ENCODE data around the gene NPC1L1.

The NPC1L1 gene

DNA sequence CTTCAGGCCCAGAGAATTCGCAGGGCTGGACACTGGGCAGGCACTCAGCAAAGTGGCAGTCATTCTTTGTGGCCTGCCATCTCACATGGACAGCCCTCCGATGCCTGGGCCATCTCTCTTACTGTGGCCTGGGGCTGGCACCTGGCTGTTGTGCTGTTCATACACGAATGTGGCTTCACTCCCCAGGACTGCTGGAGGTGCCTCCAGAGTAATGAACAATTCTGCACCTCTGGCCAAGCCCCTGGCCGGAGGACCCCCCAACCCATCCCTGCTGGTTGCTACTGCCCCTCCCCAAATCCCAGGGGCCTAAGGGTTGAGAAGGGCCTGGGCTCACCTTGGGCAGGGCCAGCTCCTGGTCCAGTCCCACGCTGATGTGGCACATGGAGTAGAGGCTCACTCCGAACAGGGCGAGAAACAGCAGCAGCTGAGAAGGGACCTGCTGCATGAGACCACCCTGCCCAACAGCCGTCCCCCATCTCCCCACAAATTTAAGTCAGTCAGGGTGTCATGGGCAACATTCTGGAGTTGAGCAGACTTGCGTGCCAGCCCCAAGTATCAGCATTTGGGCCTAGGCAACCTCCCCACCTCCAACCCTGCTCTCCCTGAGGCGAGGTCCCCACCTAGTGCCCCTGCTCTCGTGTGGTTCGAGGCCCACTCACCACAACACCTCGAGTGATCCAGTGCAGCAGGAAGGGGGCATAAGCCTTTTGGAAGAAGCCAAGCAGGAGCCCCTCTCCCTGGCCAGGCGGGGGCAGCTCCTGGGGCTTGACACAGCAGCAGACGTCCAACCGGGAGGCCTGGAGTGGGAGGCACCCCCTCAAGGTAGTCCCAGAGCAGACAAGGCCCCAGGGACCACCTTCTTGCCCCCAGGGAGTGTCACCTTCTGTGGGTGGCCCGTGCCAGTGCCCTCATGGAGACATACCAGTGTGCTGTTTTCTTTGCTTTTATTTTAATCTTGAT, 9.4 kb downstream of the NPC1L1 start:
- peaks cover 9% of the 10 kb centered on the region for H3K4me1 ChIP-seq (ENCODE audit: control insufficient read depth, insufficient read depth, low read depth, low read length)
- H3K18ac ChIP-seq (ENCODE audit: low read depth in 1 of 2, low read length in 2 of 2), result peak overlapping the region in 1 of 2 experiments; percentile 21
- no peak overlapping the region for H2AFZ ChIP-seq (ENCODE audit: low read depth, low read length)
- peaks cover 6% of the 10 kb centered on the region for H3K9me3 ChIP-seq (ENCODE audit: control insufficient read depth, low read length)
- H3K14ac ChIP-seq (ENCODE audit: low read length in 2 of 2), result no peak overlapping the region
- H2BK12ac ChIP-seq (ENCODE audit: low read length in 2 of 2), result peak overlapping the region in 1 of 2 experiments; percentile 42
- 88% methylated on average over 16 of the region's 17 CpGs for WGBS
- H2BK5ac ChIP-seq (ENCODE audit: low read depth, low read length, poor library complexity, severe bottlenecking), result no peak overlapping the region
- no peak overlapping the region for H3K23ac ChIP-seq (ENCODE audit: low read length in 2 of 2)
- no peak overlapping the region for H3K4me3 ChIP-seq (ENCODE audit: insufficient read depth in 1 of 2, low read depth in 1 of 2, low read length in 2 of 2)
- no peak overlapping the region for H3K4ac ChIP-seq (ENCODE audit: low read depth in 1 of 2, low read length in 2 of 2)
- H2BK120ac ChIP-seq (ENCODE audit: low read depth, low read length), result no peak overlapping the region
- no peak overlapping the region for H3K9ac ChIP-seq (ENCODE audit: low read length)
- H3K79me1 ChIP-seq (replicated peaks; ENCODE audit: low read length, poor library complexity, severe bottlenecking), result no peaks in the 10 kb centered on the region
- no peak overlapping the region for H2BK15ac ChIP-seq (ENCODE audit: low read depth, poor library complexity, severe bottlenecking)
- H3K36me3 ChIP-seq (ENCODE audit: control insufficient read depth in 1 of 2, insufficient read depth in 2 of 2, low read depth in 1 of 2, low read length in 2 of 2), result peaks cover 0 to 5% of the 10 kb centered on the region in 2 experiments
- H3K27me3 ChIP-seq (ENCODE audit: control insufficient read depth in 1 of 2, insufficient read depth in 1 of 2, low read length in 2 of 2), result no peaks in the 10 kb centered on the region
- H4K8ac ChIP-seq (ENCODE audit: low read length), result no peak overlapping the region
- no peak overlapping the region for H3K4me2 ChIP-seq (ENCODE audit: low read length, poor library complexity, severe bottlenecking)
- no peak for DNase-seq
- H2AK5ac ChIP-seq (ENCODE audit: low read length, severe bottlenecking), result no peak overlapping the region
- no peak overlapping the region for H3K27ac ChIP-seq (ENCODE audit: low read length, poor library complexity, severe bottlenecking)
- peak overlapping the region; percentile 61 for H4K91ac ChIP-seq (ENCODE audit: low read length)

DNA sequence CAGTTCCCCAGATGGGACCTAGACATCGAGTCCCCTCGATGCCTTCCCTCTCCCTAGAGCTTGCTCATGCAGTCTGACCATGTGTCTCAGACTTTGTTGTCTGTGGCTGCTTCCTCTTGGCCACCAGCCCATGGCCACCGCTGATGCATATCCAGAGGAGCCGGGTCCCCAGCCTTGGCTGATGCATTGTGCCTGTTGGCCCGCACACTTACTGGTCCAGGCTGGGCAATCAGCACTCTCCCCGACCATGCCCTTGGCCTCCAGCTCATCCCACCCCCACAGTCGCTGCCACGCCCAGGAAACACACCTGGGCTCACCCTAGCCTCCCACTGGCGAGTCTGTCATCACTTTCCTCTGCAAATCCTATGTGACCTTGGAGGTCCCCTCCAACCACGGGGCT, 10.1 kb downstream of the NPC1L1 start:
- Histone ChIP-seq H2BK5ac (ENCODE audit: low read depth, low read length, poor library complexity, severe bottlenecking) (no peak overlapping the region), H3K9ac (ENCODE audit: low read length) (no peak overlapping the region), H3K4me1 (ENCODE audit: control insufficient read depth, insufficient read depth, low read depth, low read length) (peaks cover 9% of the 10 kb centered on the region), H3K27ac (ENCODE audit: low read length, poor library complexity, severe bottlenecking) (no peak overlapping the region), H3K9me3 (ENCODE audit: control insufficient read depth, low read length) (peaks cover 6% of the 10 kb centered on the region), H3K27me3 (ENCODE audit: control insufficient read depth in 1 of 2, insufficient read depth in 1 of 2, low read length in 2 of 2) (no peaks in the 10 kb centered on the region), H3K18ac (ENCODE audit: low read depth in 1 of 2, low read length in 2 of 2) (no peak overlapping the region), H3K4me2 (ENCODE audit: low read length, poor library complexity, severe bottlenecking) (no peak overlapping the region), H3K36me3 (ENCODE audit: control insufficient read depth in 1 of 2, insufficient read depth in 2 of 2, low read depth in 1 of 2, low read length in 2 of 2) (peaks cover 0 to 5% of the 10 kb centered on the region in 2 experiments), H3K79me1 (replicated peaks; ENCODE audit: low read length, poor library complexity, severe bottlenecking) (no peaks in the 10 kb centered on the region), H3K14ac (ENCODE audit: low read length in 2 of 2) (no peak overlapping the region), H2BK120ac (ENCODE audit: low read depth, low read length) (no peak overlapping the region), H2AFZ (ENCODE audit: low read depth, low read length) (no peak overlapping the region), H3K4me3 (ENCODE audit: insufficient read depth in 1 of 2, low read depth in 1 of 2, low read length in 2 of 2) (no peak overlapping the region), H2BK12ac (ENCODE audit: low read length in 2 of 2) (no peak overlapping the region), H2BK15ac (ENCODE audit: low read depth, poor library complexity, severe bottlenecking) (no peak overlapping the region), H3K23ac (ENCODE audit: low read length in 2 of 2) (no peak overlapping the region), H4K91ac (ENCODE audit: low read length) (no peak overlapping the region), H3K4ac (ENCODE audit: low read depth in 1 of 2, low read length in 2 of 2) (no peak overlapping the region), H2AK5ac (ENCODE audit: low read length, severe bottlenecking) (no peak overlapping the region), H4K8ac (ENCODE audit: low read length) (no peak overlapping the region)
- no peak for DNase-seq
- 81% methylated on average over 10 of the region's 10 CpGs for WGBS

DNA sequence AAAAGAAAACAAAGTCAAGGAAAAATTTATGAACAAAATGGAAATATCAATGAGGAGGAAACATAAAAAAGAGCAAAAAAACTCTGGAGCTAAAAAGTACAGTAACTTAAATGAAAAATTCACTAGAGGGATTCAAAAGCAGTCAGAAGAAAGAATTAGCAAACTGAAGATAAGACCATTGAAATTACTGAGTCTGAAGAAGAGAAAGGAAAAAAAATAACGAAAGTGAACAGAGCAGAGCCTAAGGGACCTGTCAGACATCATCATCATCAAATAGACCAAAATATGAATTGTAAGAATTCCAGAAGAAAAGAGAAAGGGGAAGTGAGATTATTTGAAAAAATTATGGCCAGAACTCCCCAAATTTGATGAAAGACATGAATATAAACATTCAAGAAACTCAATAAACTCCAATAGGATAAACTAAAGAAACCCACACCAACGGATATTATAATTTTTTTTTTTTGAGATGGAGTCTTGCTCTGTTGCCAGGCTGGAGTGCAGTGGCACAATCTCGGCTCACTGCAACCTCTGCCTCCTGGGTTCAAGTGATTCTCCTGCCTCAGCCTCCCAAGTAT, 16.2 kb downstream of the NPC1L1 start:
- H3K9ac ChIP-seq (ENCODE audit: low read length), result no peak overlapping the region
- H4K91ac ChIP-seq (ENCODE audit: low read length), result no peak overlapping the region
- no peaks in the 10 kb centered on the region for H3K4me1 ChIP-seq (ENCODE audit: control insufficient read depth, insufficient read depth, low read depth, low read length)
- H3K14ac ChIP-seq (ENCODE audit: low read length in 2 of 2), result no peak overlapping the region
- 46% methylated on average over 2 of the region's 3 CpGs for WGBS
- H2BK120ac ChIP-seq (ENCODE audit: low read depth, low read length), result no peak overlapping the region
- H3K36me3 ChIP-seq (ENCODE audit: control insufficient read depth in 1 of 2, insufficient read depth in 2 of 2, low read depth in 1 of 2, low read length in 2 of 2), result no peaks in the 10 kb centered on the region
- no peak overlapping the region for H3K4ac ChIP-seq (ENCODE audit: low read depth in 1 of 2, low read length in 2 of 2)
- H3K18ac ChIP-seq (ENCODE audit: low read depth in 1 of 2, low read length in 2 of 2), result no peak overlapping the region
- no peak overlapping the region for H2BK5ac ChIP-seq (ENCODE audit: low read depth, low read length, poor library complexity, severe bottlenecking)
- no peak overlapping the region for H3K27ac ChIP-seq (ENCODE audit: low read length, poor library complexity, severe bottlenecking)
- H2AFZ ChIP-seq (ENCODE audit: low read depth, low read length), result no peak overlapping the region
- H3K27me3 ChIP-seq (ENCODE audit: control insufficient read depth in 1 of 2, insufficient read depth in 1 of 2, low read length in 2 of 2), result peaks cover 22 to 29% of the 10 kb centered on the region in 2 experiments
- H3K79me1 ChIP-seq (replicated peaks; ENCODE audit: low read length, poor library complexity, severe bottlenecking), result no peaks in the 10 kb centered on the region
- no peak overlapping the region for H4K8ac ChIP-seq (ENCODE audit: low read length)
- H3K4me3 ChIP-seq (ENCODE audit: insufficient read depth in 1 of 2, low read depth in 1 of 2, low read length in 2 of 2), result no peak overlapping the region
- H3K9me3 ChIP-seq (ENCODE audit: control insufficient read depth, low read length), result peaks cover 22% of the 10 kb centered on the region
- H2AK5ac ChIP-seq (ENCODE audit: low read length, severe bottlenecking), result no peak overlapping the region
- no peak overlapping the region for H2BK15ac ChIP-seq (ENCODE audit: low read depth, poor library complexity, severe bottlenecking)
- no peak overlapping the region for H2BK12ac ChIP-seq (ENCODE audit: low read length in 2 of 2)
- H3K4me2 ChIP-seq (ENCODE audit: low read length, poor library complexity, severe bottlenecking), result no peak overlapping the region
- H3K23ac ChIP-seq (ENCODE audit: low read length in 2 of 2), result no peak overlapping the region
- no peak for DNase-seq

DNA sequence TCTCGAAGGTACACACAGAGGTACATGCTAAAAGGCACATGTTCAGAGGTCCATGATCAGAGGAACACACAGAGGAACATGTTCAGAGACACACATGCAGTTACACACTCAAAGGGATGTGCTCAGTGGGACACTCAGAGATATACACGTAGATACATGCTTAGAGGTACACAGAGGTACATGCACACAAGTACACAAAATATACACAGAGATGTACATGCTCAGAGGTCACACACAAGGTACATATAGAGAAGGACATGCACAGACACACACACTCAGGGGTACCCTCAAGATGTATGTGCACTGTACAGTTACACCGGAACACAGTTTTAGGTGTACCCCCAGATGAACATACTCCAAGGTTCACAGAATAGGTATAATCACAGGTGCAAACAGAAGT, 18.8 kb downstream of the NPC1L1 start:
- Histone ChIP-seq H3K4me1 (ENCODE audit: control insufficient read depth, insufficient read depth, low read depth, low read length) (no peaks in the 10 kb centered on the region), H2BK15ac (ENCODE audit: low read depth, poor library complexity, severe bottlenecking) (no peak overlapping the region), H3K4me3 (ENCODE audit: insufficient read depth in 1 of 2, low read depth in 1 of 2, low read length in 2 of 2) (no peak overlapping the region), H2BK120ac (ENCODE audit: low read depth, low read length) (no peak overlapping the region), H3K79me1 (replicated peaks; ENCODE audit: low read length, poor library complexity, severe bottlenecking) (no peaks in the 10 kb centered on the region), H3K27ac (ENCODE audit: low read length, poor library complexity, severe bottlenecking) (no peak overlapping the region), H2AK5ac (ENCODE audit: low read length, severe bottlenecking) (no peak overlapping the region), H3K23ac (ENCODE audit: low read length in 2 of 2) (no peak overlapping the region), H4K8ac (ENCODE audit: low read length) (no peak overlapping the region), H3K4me2 (ENCODE audit: low read length, poor library complexity, severe bottlenecking) (no peak overlapping the region), H3K18ac (ENCODE audit: low read depth in 1 of 2, low read length in 2 of 2) (no peak overlapping the region), H3K36me3 (ENCODE audit: control insufficient read depth in 1 of 2, insufficient read depth in 2 of 2, low read depth in 1 of 2, low read length in 2 of 2) (no peaks in the 10 kb centered on the region), H3K14ac (ENCODE audit: low read length in 2 of 2) (no peak overlapping the region), H3K4ac (ENCODE audit: low read depth in 1 of 2, low read length in 2 of 2) (no peak overlapping the region), H3K9ac (ENCODE audit: low read length) (no peak overlapping the region), H2BK5ac (ENCODE audit: low read depth, low read length, poor library complexity, severe bottlenecking) (no peak overlapping the region), H3K9me3 (ENCODE audit: control insufficient read depth, low read length) (peaks cover 16% of the 10 kb centered on the region), H2BK12ac (ENCODE audit: low read length in 2 of 2) (no peak overlapping the region), H2AFZ (ENCODE audit: low read depth, low read length) (no peak overlapping the region), H4K91ac (ENCODE audit: low read length) (no peak overlapping the region), H3K27me3 (ENCODE audit: control insufficient read depth in 1 of 2, insufficient read depth in 1 of 2, low read length in 2 of 2) (peaks cover 22 to 34% of the 10 kb centered on the region in 2 experiments)
- WGBS, result 82% methylated on average over 3 of the region's 3 CpGs
- DNase-seq, result no peak
